ENCODE data around the gene NAV3. TPM values are rescaled to one million over a fixed set of nuclear protein-coding genes. Genes with fewer than 3 reads are reported as not detected.

Gene NAV3
- total RNA-seq, 2 experiments from 2014 or later: not detected

DNA sequence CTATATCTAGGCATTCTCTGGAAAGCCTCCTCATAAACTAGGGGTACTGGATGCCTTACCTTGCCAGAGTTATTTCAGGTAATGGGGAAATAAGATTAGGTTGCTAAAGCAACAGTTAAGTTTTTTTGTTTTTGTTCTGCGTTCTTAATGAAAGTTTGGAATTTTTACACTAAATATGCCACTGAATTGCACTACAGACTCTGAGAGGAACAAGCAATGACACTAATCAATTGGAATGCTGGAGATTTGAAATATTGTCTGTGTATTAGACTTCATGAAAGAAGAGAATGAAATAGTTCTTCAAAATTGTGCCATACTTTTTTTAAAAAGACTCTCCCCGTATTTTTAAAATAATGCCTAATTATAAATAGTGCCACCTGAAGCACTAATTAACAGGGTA, 287.8 kb downstream of the NAV3 start:
- TF ChIP-seq, protein P1, sequence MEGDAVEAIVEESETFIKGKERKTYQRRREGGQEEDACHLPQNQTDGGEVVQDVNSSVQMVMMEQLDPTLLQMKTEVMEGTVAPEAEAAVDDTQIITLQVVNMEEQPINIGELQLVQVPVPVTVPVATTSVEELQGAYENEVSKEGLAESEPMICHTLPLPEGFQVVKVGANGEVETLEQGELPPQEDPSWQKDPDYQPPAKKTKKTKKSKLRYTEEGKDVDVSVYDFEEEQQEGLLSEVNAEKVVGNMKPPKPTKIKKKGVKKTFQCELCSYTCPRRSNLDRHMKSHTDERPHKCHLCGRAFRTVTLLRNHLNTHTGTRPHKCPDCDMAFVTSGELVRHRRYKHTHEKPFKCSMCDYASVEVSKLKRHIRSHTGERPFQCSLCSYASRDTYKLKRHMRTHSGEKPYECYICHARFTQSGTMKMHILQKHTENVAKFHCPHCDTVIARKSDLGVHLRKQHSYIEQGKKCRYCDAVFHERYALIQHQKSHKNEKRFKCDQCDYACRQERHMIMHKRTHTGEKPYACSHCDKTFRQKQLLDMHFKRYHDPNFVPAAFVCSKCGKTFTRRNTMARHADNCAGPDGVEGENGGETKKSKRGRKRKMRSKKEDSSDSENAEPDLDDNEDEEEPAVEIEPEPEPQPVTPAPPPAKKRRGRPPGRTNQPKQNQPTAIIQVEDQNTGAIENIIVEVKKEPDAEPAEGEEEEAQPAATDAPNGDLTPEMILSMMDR (IDR thresholded peaks at IDR 0.05): no peak
- Histone ChIP-seq H3K27me3 (ENCODE audit: control insufficient read depth in 1 of 2, insufficient read depth in 2 of 2, low read length in 2 of 2) (no peaks in the 10 kb centered on the region), H3K4me1 (ENCODE audit: insufficient read depth, low read length) (no peaks in the 10 kb centered on the region), H3K4me3 (ENCODE audit: low read length) (no peak overlapping the region), H3K9me3 (ENCODE audit: control insufficient read depth in 1 of 2, insufficient read depth in 1 of 2, low read length in 2 of 2) (peaks cover 0 to 12% of the 10 kb centered on the region in 2 experiments), H3K36me3 (ENCODE audit: insufficient read depth, low read length) (no peaks in the 10 kb centered on the region), H3K27ac (ENCODE audit: low read depth in 1 of 2, low read length in 2 of 2) (no peak overlapping the region)
- H3K4me1 Mint-ChIP-seq (ENCODE audit: low read depth): no peaks in the 10 kb centered on the region
- no peaks in the 10 kb centered on the region for H3K27me3 Mint-ChIP-seq
- ChIA-PET CTCF (no interaction called here), POLR2A (no interaction called here)
- DNase-seq (no peak), ATAC-seq (ENCODE audit: poor library complexity) (no peak)
- no peaks in the 10 kb centered on the region for H3K36me3 Mint-ChIP-seq (ENCODE audit: low read depth)
- H3K9me3 Mint-ChIP-seq: peaks cover 3% of the 10 kb centered on the region
- H3K27ac Mint-ChIP-seq: no peak overlapping the region
- H3K4me3 Mint-ChIP-seq: no peak overlapping the region
- intact Hi-C loops (cut with DNase I, micrococcal nuclease): no loop called here

DNA sequence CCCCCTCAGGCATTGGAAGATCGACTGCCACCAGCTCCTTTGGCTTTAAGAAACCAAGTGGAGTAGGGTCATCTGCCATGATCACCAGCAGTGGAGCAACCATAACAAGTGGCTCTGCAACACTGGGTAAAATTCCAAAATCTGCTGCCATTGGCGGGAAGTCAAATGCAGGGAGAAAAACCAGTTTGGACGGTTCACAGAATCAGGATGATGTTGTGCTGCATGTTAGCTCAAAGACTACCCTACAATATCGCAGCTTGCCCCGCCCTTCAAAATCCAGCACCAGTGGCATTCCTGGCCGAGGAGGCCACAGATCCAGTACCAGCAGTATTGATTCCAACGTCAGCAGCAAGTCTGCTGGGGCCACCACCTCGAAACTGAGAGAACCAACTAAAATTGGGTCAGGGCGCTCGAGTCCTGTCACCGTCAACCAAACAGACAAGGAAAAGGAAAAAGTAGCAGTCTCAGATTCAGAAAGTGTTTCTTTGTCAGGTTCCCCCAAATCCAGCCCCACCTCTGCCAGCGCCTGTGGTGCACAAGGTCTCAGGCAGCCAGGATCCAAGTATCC, 288.7 kb downstream of the NAV3 start:
- Histone ChIP-seq H3K4me3 (ENCODE audit: low read length) (no peak overlapping the region), H3K9me3 (ENCODE audit: control insufficient read depth in 1 of 2, insufficient read depth in 1 of 2, low read length in 2 of 2) (peaks cover 0 to 11% of the 10 kb centered on the region in 2 experiments), H3K27me3 (ENCODE audit: control insufficient read depth in 1 of 2, insufficient read depth in 2 of 2, low read length in 2 of 2) (no peaks in the 10 kb centered on the region), H3K36me3 (ENCODE audit: insufficient read depth, low read length) (no peaks in the 10 kb centered on the region), H3K27ac (ENCODE audit: low read depth in 1 of 2, low read length in 2 of 2) (no peak overlapping the region), H3K4me1 (ENCODE audit: insufficient read depth, low read length) (no peaks in the 10 kb centered on the region)
- DNase-seq (no peak), ATAC-seq (ENCODE audit: poor library complexity) (no peak)
- POLR2A ChIA-PET: no interaction called here
- Mint-ChIP-seq H3K4me1 (ENCODE audit: low read depth) (no peaks in the 10 kb centered on the region), H3K36me3 (ENCODE audit: low read depth) (no peaks in the 10 kb centered on the region), H3K9me3 (no peaks in the 10 kb centered on the region), H3K27me3 (no peaks in the 10 kb centered on the region), H3K4me3 (no peak overlapping the region), H3K27ac (no peak overlapping the region)
- CTCF ChIA-PET: no interaction called here
- TF ChIP-seq, protein P1 (IDR thresholded peaks at IDR 0.05): no peak
- intact Hi-C loops (cut with DNase I, micrococcal nuclease): no loop called here

DNA sequence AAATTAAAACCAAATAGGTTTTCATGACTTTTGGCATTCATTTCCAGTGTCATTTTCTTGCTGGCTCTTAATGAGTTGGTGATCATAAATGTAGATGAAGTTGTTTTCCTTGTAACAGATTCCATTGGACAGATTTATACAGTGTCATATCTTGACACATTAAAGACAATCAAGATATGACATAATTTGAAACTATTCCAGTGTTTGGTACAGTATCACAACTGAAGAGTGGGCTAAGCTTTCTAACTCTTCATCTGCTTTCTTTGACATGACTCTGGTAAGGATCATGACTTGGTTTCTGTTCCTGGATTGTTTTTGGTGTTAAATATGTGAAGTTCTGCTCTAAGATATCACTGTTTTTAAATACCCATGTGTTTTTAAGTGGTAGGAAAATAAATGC, 289.6 kb downstream of the NAV3 start:
- Mint-ChIP-seq H3K9me3 (no peaks in the 10 kb centered on the region), H3K36me3 (ENCODE audit: low read depth) (no peaks in the 10 kb centered on the region), H3K4me1 (ENCODE audit: low read depth) (no peaks in the 10 kb centered on the region), H3K4me3 (no peak overlapping the region), H3K27me3 (no peaks in the 10 kb centered on the region), H3K27ac (no peak overlapping the region)
- no peak overlapping the region for H3K27ac ChIP-seq (ENCODE audit: low read depth in 1 of 2, low read length in 2 of 2)
- TF ChIP-seq, protein P1 (IDR thresholded peaks at IDR 0.05): no peak
- CTCF ChIA-PET: no interaction called here
- H3K4me3 ChIP-seq (ENCODE audit: low read length): no peak overlapping the region
- DNase-seq (no peak), ATAC-seq (ENCODE audit: poor library complexity) (no peak)
- no peaks in the 10 kb centered on the region for H3K4me1 ChIP-seq (ENCODE audit: insufficient read depth, low read length)
- POLR2A ChIA-PET: no interaction called here
- no peaks in the 10 kb centered on the region for H3K27me3 ChIP-seq (ENCODE audit: control insufficient read depth in 1 of 2, insufficient read depth in 2 of 2, low read length in 2 of 2)
- no peaks in the 10 kb centered on the region for H3K36me3 ChIP-seq (ENCODE audit: insufficient read depth, low read length)
- intact Hi-C loops (cut with DNase I, micrococcal nuclease): no loop called here
- H3K9me3 ChIP-seq (ENCODE audit: control insufficient read depth in 1 of 2, insufficient read depth in 1 of 2, low read length in 2 of 2): peaks cover 0 to 11% of the 10 kb centered on the region in 2 experiments
